Stimulated activated naive CD8-positive, alpha-beta T cell treated with anti-CD3 and anti-CD28 coated beads, Interleukin-15, amount 100 ng/mL, for 72 hours (primary cell): Measurements from ENCODE around the gene TRIM37.

Experiments used
- ATAC-seq: fragments of 150-1000 bp; cut with Tn5 transposase; 2 replicates; pipeline ENCODE4 v1.10.0; 2021; ENCODE audit warnings: mild to moderate bottlenecking, moderate library complexity
- DNase-seq, 2 donors: peaks; one replicate each; pipeline ENCODE4 v3.0.0; 2021 to 2022
- H3K27ac Mint-ChIP-seq, 2 donors: one replicate each; pipeline ENCODE4 v1.8.0; 2022; ENCODE audit warnings: mild to moderate bottlenecking in 2 of 2, mixed read lengths in 2 of 2, moderate library complexity in 2 of 2
- H3K27me3 Mint-ChIP-seq: one replicate; pipeline ENCODE4 v1.8.0; 2022; ENCODE audit warnings: mixed read lengths
- H3K4me1 Mint-ChIP-seq: one replicate; pipeline ENCODE4 v1.8.0; 2022; ENCODE audit warnings: mild to moderate bottlenecking, mixed read lengths
- H3K4me3 Mint-ChIP-seq, 2 donors: one replicate each; pipeline ENCODE4 v1.8.0; 2022; ENCODE audit warnings: mild to moderate bottlenecking in 2 of 2, mixed read lengths in 2 of 2, moderate library complexity in 1 of 2
- H3K9me3 Mint-ChIP-seq, 2 donors: one replicate each; pipeline ENCODE4 v1.8.0; 2022; ENCODE audit warnings: mixed read lengths in 2 of 2

The TRIM37 gene

DNA sequence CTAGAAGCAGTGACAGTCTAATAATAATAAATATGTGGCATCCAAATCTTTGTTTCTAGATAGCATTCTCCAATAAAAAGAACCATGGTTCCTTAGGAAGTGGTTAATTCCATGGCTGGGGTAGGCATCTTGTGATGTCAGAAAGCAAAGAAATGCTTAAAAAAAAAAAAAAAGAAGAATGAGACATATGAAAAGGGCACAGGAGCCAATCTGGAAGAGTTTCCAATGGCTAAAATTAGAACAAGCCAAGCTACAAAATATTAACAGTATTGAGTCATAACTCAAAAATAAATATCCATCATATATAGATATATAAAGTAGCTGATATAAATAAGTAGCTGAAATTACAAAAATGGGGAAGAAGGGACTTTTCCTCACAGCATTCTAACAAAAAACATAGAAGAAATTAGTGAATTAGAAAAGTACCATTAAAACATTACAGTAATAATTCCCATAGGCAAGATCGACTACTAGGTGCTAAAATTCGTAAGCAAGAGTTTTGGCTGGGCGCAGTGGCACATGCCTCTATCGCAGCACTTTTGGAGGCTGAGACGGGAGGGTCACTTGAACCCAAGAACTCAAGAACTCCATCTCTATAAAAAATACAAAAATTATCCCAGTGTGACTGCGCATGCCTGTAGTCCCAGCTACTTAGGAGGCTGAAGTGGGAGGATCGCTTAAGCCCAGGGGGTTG is 111.3 kb downstream of the TRIM37 start:
- Mint-ChIP-seq H3K27ac (peak overlapping the region in 1 of 2 donors; percentile 8), H3K27me3 (no peaks in the 10 kb centered on the region), H3K9me3 (no peaks in the 10 kb centered on the region), H3K4me1 (peaks cover 12% of the 10 kb centered on the region), H3K4me3 (no peak overlapping the region)
- no peak for DNase-seq
- no peak for ATAC-seq

DNA sequence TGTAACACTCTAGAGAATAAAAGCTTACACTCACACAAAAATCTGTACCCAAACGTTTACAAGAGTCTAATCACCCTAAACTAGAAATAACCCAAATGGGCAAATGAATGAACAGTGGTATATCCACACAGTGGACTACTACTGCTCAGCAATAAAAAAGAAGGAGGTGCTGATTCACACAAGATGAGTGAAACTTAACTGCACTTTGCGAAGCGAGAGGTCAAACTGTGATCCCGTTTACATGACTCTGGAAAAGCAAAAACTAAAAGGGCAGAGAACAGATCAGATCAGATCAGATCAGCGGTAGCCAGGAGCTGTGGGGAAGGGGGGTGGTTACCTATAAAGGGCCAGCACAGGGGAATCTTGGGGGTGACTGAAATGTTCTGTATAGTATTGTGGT is 113.4 kb downstream of the TRIM37 start:
- H3K4me1 Mint-ChIP-seq: peaks cover 12% of the 10 kb centered on the region
- ATAC-seq (no peak), DNase-seq (no peak)
- no peaks in the 10 kb centered on the region for H3K27me3 Mint-ChIP-seq
- no peak overlapping the region for H3K4me3 Mint-ChIP-seq
- peak overlapping the region in 1 of 2 donors; percentile 27 for H3K27ac Mint-ChIP-seq
- no peaks in the 10 kb centered on the region for H3K9me3 Mint-ChIP-seq

DNA sequence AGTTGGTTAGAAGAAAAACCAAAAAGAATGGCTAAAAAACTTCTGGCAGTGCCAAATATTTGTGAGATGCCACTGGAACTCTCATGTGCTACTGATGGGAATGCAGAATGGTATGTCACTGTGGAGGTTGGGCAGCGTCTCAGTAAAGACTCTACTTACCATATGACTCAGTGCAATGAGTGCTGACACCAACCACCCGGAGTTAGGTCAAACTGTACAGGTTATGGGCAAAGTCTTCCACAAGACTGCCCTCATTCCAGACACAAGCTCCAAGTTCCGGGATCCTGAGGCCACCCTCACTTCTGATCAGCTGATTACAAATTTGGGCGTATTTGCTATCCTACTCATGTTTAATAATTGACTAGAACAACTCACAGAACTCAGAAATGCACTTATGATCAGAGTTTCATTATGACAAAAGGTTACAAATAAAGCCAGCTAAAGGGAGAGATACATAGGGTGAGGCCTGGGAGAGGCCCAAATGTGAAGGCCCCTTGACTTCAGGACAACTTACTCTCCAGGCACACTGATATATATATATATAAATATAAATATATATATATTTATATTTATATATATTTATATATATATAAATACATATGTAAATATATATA is 114.9 kb downstream of the TRIM37 start:
- no peaks in the 10 kb centered on the region for H3K9me3 Mint-ChIP-seq
- no peaks in the 10 kb centered on the region for H3K27me3 Mint-ChIP-seq
- DNase-seq (no peak), ATAC-seq (no peak)
- H3K4me1 Mint-ChIP-seq: peaks cover 12% of the 10 kb centered on the region
- no peak overlapping the region for H3K27ac Mint-ChIP-seq
- H3K4me3 Mint-ChIP-seq: no peak overlapping the region

DNA sequence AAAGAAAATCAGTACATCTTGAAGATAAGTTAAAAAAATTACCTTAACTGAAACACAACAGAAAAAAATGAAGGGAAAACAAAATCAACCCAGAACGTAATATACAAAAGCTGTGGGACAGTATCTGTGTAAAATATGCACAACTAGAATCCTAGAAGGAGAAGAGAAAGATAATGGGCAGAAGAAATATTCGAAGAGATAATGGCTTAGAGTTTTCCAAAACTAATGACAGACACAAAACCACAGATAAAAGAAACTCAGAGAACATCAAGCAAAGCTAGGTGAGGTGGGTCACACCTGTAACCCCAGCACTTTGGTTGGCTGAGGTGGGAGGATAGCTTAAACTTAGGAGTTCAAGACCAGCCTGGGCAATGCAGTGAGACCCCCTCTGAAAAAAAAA is 117.1 kb downstream of the TRIM37 start:
- Mint-ChIP-seq H3K4me1 (peaks cover 18% of the 10 kb centered on the region), H3K9me3 (no peaks in the 10 kb centered on the region), H3K4me3 (no peak overlapping the region), H3K27me3 (no peaks in the 10 kb centered on the region), H3K27ac (no peak overlapping the region)
- ATAC-seq (no peak), DNase-seq (no peak)

DNA sequence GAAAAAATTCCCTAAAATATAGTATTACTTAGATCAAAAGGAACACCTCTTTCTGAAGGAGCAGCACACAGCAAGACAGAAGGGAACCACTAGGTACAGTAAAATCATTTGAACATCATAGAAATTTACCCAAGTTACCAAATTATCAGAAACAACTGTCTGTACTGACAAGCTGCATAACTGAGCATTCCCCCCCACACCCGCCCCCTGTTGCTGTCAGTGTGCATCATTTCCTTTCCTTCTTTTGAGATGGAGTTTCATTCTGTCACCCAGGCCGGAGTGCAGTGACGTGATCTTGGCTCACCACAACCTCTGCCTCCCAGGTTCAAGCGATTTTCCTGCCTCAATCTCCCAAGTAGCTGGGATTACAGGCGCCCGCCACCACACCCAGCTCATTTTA is 120.7 kb downstream of the TRIM37 start:
- Mint-ChIP-seq H3K27me3 (no peaks in the 10 kb centered on the region), H3K9me3 (no peaks in the 10 kb centered on the region), H3K4me3 (no peak overlapping the region), H3K27ac (no peak overlapping the region), H3K4me1 (peaks cover 6% of the 10 kb centered on the region)
- ATAC-seq (no peak), DNase-seq (no peak)

DNA sequence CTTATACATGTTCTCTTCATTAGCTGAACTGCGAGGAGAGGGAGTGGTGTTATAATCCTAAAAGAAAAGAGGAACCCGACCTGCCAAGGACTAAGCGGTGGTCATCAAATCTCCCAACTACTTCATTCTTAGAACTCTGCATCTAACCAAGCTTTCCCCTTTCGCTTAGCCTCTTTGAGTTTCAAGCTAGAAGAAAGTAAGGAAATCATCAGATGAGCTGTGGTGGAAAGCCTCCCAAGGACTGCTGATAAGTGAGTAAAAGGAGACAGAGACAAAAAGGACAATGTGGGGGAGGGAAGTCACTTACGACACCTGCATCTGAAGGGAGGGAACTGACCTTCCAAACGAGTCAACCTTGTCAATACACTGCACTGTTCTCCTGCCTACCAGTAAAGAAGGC is 121.3 kb downstream of the TRIM37 start:
- Mint-ChIP-seq H3K9me3 (no peaks in the 10 kb centered on the region), H3K4me3 (no peak overlapping the region), H3K27ac (no peak overlapping the region), H3K27me3 (no peaks in the 10 kb centered on the region), H3K4me1 (peaks cover 6% of the 10 kb centered on the region)
- ATAC-seq (no peak), DNase-seq (no peak)

DNA sequence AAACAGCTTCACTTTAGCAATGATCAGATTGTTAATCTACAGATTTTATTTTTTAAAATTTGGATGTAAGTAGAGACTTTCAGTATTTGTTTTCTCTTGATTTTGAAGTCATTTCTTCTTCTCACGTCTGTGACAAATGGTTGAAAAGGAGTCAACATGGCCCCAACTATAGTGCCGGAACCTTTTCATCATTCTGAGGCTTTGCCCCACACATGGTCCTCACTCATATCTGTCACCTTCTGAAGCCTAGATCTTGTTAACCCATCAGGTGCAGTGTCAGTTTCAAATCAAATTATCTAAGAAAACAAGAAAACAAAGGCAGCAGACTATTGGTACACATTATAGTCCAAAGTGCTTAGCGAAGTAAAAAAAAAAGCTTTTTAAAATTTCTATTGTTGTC is 124.1 kb downstream of the TRIM37 start:
- Mint-ChIP-seq H3K27me3 (no peaks in the 10 kb centered on the region), H3K4me1 (peaks cover 6% of the 10 kb centered on the region), H3K27ac (no peak overlapping the region), H3K4me3 (no peak overlapping the region), H3K9me3 (no peaks in the 10 kb centered on the region)
- no peak for DNase-seq
- ATAC-seq: no peak

DNA sequence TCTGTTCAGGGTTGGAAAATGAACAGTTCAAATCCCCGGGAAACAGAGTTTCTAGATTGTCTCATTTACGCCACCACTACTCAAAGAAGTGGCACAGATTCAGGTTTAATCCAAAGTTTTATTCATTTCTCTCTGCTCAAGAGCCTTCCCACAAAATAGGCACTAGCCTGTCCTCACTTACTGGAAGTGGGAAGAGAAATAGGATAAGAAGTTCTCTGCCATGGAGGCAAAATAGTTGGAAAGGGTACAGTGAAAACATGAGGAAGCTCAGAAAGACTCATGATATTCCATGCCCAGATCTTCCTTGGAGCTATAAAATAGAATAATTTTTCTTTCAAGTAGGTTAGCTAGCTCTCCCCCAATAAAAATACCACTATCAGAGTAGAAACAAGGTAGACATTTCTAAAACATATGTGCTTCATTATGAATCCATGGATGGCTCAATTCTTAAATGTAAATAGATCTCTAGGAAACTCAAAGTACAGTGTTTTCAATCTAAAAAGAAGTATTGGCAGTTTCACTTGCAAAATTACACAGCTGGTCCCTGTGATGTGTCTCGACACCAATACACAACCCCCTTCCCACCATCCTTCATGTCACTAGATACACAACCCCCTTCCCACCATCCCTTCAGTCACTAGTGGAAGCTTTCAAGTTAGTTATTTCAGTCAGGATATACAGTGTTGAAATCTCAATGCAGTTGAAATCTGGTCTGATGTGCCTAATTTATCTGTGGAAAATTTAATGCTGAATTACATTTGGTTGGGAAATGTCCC is 125.8 kb downstream of the TRIM37 start:
- Mint-ChIP-seq H3K4me3 (no peak overlapping the region), H3K27ac (peak overlapping the region in 1 of 2 donors; percentile 27), H3K4me1 (no peaks in the 10 kb centered on the region), H3K27me3 (no peaks in the 10 kb centered on the region), H3K9me3 (no peaks in the 10 kb centered on the region)
- ATAC-seq (no peak), DNase-seq (no peak)

DNA sequence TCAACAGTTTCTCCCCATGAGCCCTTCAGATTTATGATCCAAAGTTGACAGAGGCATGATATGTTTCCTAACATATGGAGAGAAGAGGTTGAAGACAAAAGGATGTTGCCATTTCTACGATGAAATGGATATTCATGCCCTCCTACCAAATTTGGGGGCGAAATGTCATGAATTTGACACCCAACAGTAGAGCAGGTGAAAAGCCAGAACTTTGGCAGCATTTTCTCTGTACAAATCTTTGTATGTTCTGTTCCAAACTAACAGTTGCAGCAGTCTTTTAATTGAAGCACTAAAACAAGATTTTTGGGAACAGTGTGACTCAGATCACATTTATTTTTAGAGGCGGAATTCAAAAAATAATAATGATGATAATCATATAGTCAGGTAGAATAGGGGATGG is 130.1 kb downstream of the TRIM37 start:
- Mint-ChIP-seq H3K27ac (no peak overlapping the region), H3K9me3 (no peaks in the 10 kb centered on the region), H3K27me3 (no peaks in the 10 kb centered on the region), H3K4me1 (no peaks in the 10 kb centered on the region), H3K4me3 (no peak overlapping the region)
- no peak for DNase-seq
- ATAC-seq: no peak

DNA sequence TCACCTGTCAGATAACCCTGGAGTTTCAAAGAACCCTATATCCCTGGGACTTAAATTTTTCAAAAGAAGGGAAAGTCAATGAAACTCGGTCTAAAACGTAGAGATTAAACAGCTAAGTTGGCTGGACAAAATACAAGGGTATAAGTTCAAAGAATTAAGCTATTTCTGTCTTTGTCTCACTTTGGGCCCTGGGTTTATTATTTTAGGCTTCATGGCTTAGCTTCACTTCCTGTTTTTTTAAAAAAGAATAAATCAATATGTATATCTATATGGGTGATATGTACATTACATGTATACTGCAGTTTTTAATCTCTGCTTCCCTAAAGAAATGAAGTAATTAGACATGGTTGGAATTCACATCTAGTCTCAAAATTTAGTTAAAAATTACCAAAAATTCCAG is 132.3 kb downstream of the TRIM37 start:
- Mint-ChIP-seq H3K27me3 (no peaks in the 10 kb centered on the region), H3K4me3 (no peak overlapping the region), H3K9me3 (no peaks in the 10 kb centered on the region), H3K27ac (no peak overlapping the region), H3K4me1 (peaks cover 1% of the 10 kb centered on the region)
- no peak for ATAC-seq
- DNase-seq: no peak

DNA sequence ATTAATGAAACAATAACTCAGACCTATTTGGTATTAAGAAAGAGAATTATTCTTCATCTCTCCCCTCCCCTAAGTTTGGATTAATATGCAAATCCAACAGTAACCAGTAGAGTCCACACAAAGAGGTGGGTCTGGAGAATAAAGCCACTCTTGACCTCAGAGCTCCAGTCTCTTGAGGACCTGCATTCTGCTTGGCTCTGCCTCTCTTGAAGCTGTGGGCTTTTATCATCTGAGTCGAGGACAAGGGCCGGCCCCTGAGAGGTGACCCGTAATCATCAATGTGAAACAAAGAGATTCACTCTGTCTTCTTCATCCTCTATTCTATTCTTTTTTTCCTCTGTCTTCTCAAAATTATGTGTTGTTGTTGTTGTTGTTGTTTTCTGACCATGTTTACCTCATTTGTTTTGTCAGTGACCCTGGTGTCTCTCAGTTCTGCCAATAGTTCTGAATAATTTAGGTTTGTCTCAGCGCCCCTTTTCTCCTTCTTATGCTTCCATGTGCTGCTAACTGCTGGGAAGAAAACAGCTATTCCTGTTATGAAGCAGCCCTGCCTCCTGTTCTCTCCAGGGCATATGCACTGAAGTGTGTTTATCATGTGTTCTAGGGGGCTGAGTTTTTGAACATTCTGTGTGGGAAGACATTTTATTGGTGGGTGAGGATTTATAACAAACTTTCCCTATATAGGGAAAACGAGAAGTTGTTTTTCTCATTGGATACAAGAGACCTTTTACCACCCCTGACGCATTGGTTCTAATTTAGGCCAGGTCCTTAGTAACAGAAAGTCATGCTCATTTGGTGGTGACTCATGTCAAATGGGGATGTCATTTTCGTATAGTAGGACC is 135.8 kb downstream of the TRIM37 start:
- ATAC-seq (no peak), DNase-seq (no peak)
- H3K9me3 Mint-ChIP-seq: no peaks in the 10 kb centered on the region
- H3K27ac Mint-ChIP-seq: no peak overlapping the region
- H3K4me1 Mint-ChIP-seq: peaks cover 12% of the 10 kb centered on the region
- H3K27me3 Mint-ChIP-seq: no peaks in the 10 kb centered on the region
- H3K4me3 Mint-ChIP-seq: no peak overlapping the region

DNA sequence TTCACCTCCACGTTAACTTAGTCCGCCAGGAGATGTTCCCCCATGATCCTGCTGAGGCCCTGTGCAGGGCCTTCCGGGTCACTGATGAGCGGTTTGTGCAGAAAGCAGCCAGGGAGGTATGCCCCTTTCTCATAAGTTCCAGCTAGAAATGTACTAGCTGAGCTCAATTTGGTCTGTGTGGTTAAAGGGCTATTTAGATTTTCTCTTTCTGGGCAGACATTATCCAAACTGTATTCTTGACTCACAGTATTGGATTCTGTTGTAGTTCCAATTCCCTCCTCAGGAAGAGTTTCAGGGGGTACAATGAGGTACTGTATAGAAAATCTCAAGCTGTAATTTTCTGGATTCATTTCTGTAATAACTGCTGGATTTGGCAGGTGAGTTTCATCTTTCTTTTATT is 137.1 kb downstream of the TRIM37 start:
- Mint-ChIP-seq H3K4me3 (no peak overlapping the region), H3K27me3 (no peaks in the 10 kb centered on the region), H3K27ac (no peak overlapping the region), H3K4me1 (peaks cover 12% of the 10 kb centered on the region), H3K9me3 (no peaks in the 10 kb centered on the region)
- ATAC-seq: no peak
- DNase-seq: no peak

DNA sequence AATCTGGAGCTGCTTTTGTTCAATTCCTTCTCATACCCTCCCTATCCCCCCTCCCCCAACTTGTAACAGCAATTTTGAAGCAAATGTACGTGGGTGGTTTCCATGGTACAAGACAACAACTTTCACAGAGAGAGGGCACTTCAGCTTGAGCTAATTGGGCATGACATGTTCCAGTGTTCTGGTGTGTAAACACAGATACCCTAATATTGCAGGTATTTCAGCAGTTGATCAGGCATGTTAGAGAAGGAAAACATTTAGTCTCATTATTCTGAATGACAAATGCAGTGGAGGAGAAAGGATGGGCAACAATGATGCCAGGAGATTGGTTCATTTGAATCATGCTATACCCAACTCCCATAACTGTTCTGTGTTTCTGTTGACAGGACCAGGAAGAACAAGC is 137.5 kb downstream of the TRIM37 start:
- Mint-ChIP-seq H3K27ac (no peak overlapping the region), H3K4me3 (no peak overlapping the region), H3K9me3 (no peaks in the 10 kb centered on the region), H3K4me1 (peaks cover 12% of the 10 kb centered on the region), H3K27me3 (no peaks in the 10 kb centered on the region)
- DNase-seq: no peak
- no peak for ATAC-seq

DNA sequence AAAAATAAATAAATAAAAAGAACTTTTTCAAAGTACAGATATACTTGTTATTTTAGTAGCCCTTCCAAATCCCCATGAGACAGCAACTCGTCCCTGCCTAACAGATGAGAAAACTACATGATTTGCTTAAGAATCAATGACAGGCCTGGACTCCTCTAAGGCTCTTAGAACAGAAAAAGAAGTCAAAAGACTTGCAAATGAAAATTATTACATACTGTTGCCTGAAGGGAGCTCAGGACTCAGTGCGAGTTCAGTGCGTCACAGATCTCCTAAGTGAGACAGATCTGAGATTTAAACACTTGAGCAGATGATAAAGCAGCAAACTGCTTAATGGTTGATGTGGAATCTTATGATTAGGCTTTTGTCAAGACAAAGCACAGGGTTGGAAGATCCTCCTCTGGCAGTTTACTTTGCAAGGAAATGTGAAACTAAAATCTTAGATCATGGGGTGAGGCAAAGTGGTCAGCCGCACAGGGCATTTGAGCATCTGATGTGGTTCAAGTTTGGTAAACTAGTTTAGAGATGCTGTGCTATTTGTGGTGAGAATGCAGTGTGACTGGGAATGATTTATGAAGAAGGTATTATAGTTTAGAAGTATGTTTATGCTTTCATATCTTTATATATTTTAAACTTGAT is 138.1 kb downstream of the TRIM37 start:
- peaks cover 12% of the 10 kb centered on the region for H3K4me1 Mint-ChIP-seq
- ATAC-seq: no peak

DNA sequence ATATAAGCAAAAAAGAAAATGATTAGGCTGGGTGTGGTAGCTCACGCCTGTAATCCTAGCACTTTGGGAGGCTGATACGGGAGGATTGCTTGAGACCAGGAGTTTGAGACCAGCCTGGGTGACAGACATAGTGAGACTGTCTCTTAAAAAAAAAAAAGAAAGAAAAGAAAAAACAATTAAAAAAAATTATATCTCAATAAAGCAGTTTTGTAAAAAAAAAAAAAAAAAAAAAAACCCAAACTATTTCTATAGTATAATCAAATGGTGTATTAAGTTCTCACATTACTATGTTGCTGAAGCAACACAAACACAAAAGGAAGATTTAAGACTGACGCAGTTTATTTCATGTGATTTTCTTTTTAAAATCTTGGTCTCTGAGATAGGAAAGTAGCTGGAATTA is 140.5 kb downstream of the TRIM37 start:
- DNase-seq (no peak), ATAC-seq (no peak)
- Mint-ChIP-seq H3K4me1 (peaks cover 12% of the 10 kb centered on the region), H3K9me3 (no peaks in the 10 kb centered on the region), H3K27me3 (no peaks in the 10 kb centered on the region), H3K27ac (no peak overlapping the region), H3K4me3 (no peak overlapping the region)

More for the DNA sequence above, 138.1 kb downstream of the TRIM37 start:
- DNase-seq: no peak
- H3K9me3 Mint-ChIP-seq: no peaks in the 10 kb centered on the region
- H3K27ac Mint-ChIP-seq: no peak overlapping the region
- no peaks in the 10 kb centered on the region for H3K27me3 Mint-ChIP-seq
- no peak overlapping the region for H3K4me3 Mint-ChIP-seq
